Measurements from ENCODE around the gene CDK19. TPM values are rescaled to one million over a fixed set of nuclear protein-coding genes. Genes with fewer than 3 reads are reported as not detected.

CDK19 gene
- total and polyA plus RNA-seq, 2 of the 13 experiments (the other 11 are each of a cell fraction or from before 2014, with no cell fraction given): 13.4 to 27.0 TPM

DNA sequence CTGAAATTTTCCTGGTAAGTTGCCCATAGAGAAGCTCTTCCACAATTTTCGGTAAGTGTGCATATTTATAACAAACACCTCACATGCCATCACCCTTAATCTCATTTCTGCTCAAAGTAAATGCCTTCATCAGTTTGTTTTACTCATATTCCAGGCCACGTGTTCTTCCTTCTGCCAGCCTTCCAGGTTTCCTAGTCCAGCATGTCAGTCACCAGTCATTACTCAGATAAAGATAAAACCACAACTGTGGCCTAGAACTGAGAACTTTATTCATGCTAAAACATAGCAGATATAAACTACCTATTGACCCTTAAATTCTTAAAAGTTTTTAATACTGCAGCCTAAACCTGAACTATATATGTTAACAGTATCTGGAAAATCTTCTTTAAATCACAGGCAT lies 189.4 kb downstream of the CDK19 start:
- intact Hi-C loops (cut with micrococcal nuclease; ENCODE audit: unreplicated experiment): no loop called here
- ChIA-PET POLR2A (no interaction called here), CTCF (ENCODE audit: low intra/inter-chr PET ratio, low total read pairs) (no interaction called here)
- no peaks in the 10 kb centered on the region for H3K9me3 ChIP-seq (ENCODE audit: low read length)
- H3K4me3 ChIP-seq (replicated peaks in 1 of 3; ENCODE audit: insufficient read depth in 1 of 3, low read depth in 2 of 3, low read length in 3 of 3): no peak overlapping the region
- DNase-seq (ENCODE audit: low spot score) (no peak), FAIRE-seq (no peak), ATAC-seq (no peak)
- in situ Hi-C loops (cut with HindIII; ENCODE audit: extremely low pct_ligation_motif_present, low pct_unique_long_range_greater_than_20kb): no loop called here
- no peaks in the 10 kb centered on the region for H4K20me1 ChIP-seq (ENCODE audit: insufficient read depth, low read length)
- WGBS (ENCODE audit: low lambda C conversion rate): 93% methylated on average over 2 of the region's 2 CpGs
- H3K27me3 ChIP-seq (ENCODE audit: control insufficient read depth in 1 of 2, insufficient read depth in 2 of 2, low read length in 2 of 2): no peaks in the 10 kb centered on the region
- peaks cover 12 to 56% of the 10 kb centered on the region in 2 experiments for H3K36me3 ChIP-seq (replicated peaks in 1 of 2; ENCODE audit: control insufficient read depth in 1 of 2, insufficient read depth in 2 of 2, low read length in 2 of 2)
- no peak overlapping the region for H2AFZ ChIP-seq (ENCODE audit: low read length)
- H3K4me2 ChIP-seq (ENCODE audit: low read depth, low read length): no peak overlapping the region
- H3K4me1 ChIP-seq (ENCODE audit: insufficient read depth, low read length): peaks cover 14% of the 10 kb centered on the region
- H3K9ac ChIP-seq (ENCODE audit: insufficient read depth, low read depth, low read length): no peak overlapping the region
- no peaks in the 10 kb centered on the region for H3K79me2 ChIP-seq (ENCODE audit: insufficient read depth, low read length)
- no TSS peak for BruUV-seq (replicated peaks)
- H3K27ac ChIP-seq (ENCODE audit: extremely low read length, insufficient read depth, low read length): no peak overlapping the region
- TF ChIP-seq JUN (CRISPR knock-in tag; IDR thresholded peaks at IDR 0.05) (no peak), SMARCE1 (IDR thresholded peaks at IDR 0.05; ENCODE audit: borderline replicate concordance) (no peak), SRSF1 (optimal IDR thresholded peaks at IDR 0.05; ENCODE audit: low read depth, low read length) (no peak), ZNF232 (CRISPR knock-in tag; IDR thresholded peaks at IDR 0.05; ENCODE audit: borderline replicate concordance) (no peak), GFI1 (CRISPR knock-in tag; IDR thresholded peaks at IDR 0.05; ENCODE audit: borderline replicate concordance) (no peak), ZNF441 (CRISPR knock-in tag; IDR thresholded peaks at IDR 0.05; ENCODE audit: borderline replicate concordance) (no peak), SIN3A (IDR thresholded peaks at IDR 0.05; ENCODE audit: borderline replicate concordance, low read depth, low read length) (no peak), NFKB2 (CRISPR knock-in tag; IDR thresholded peaks at IDR 0.05; ENCODE audit: borderline replicate concordance) (no peak), ZNF781 (CRISPR knock-in tag; IDR thresholded peaks at IDR 0.05; ENCODE audit: borderline replicate concordance, not compliant biosample characterization) (no peak), STAT5B (CRISPR knock-in tag; IDR thresholded peaks at IDR 0.05) (no peak), HDAC2 (CRISPR knock-in tag; IDR thresholded peaks at IDR 0.05) (no peak), FOXC1 (CRISPR knock-in tag; IDR thresholded peaks at IDR 0.05; ENCODE audit: borderline replicate concordance) (no peak), ZNF282 (IDR thresholded peaks at IDR 0.05; ENCODE audit: partially characterized antibody) (no peak)
- TF ChIP-seq, protein P1, sequence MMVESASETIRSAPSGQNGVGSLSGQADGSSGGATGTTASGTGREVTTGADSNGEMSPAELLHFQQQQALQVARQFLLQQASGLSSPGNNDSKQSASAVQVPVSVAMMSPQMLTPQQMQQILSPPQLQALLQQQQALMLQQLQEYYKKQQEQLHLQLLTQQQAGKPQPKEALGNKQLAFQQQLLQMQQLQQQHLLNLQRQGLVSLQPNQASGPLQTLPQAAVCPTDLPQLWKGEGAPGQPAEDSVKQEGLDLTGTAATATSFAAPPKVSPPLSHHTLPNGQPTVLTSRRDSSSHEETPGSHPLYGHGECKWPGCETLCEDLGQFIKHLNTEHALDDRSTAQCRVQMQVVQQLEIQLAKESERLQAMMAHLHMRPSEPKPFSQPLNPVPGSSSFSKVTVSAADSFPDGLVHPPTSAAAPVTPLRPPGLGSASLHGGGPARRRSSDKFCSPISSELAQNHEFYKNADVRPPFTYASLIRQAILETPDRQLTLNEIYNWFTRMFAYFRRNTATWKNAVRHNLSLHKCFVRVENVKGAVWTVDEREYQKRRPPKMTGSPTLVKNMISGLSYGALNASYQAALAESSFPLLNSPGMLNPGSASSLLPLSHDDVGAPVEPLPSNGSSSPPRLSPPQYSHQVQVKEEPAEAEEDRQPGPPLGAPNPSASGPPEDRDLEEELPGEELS (CRISPR knock-in tag; IDR thresholded peaks at IDR 0.05): no peak
- TF ChIP-seq, protein P2, sequence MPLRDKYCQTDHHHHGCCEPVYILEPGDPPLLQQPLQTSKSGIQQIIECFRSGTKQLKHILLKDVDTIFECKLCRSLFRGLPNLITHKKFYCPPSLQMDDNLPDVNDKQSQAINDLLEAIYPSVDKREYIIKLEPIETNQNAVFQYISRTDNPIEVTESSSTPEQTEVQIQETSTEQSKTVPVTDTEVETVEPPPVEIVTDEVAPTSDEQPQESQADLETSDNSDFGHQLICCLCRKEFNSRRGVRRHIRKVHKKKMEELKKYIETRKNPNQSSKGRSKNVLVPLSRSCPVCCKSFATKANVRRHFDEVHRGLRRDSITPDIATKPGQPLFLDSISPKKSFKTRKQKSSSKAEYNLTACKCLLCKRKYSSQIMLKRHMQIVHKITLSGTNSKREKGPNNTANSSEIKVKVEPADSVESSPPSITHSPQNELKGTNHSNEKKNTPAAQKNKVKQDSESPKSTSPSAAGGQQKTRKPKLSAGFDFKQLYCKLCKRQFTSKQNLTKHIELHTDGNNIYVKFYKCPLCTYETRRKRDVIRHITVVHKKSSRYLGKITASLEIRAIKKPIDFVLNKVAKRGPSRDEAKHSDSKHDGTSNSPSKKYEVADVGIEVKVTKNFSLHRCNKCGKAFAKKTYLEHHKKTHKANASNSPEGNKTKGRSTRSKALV (CRISPR knock-in tag; IDR thresholded peaks at IDR 0.05): no peak
- TF ChIP-seq, protein P3, sequence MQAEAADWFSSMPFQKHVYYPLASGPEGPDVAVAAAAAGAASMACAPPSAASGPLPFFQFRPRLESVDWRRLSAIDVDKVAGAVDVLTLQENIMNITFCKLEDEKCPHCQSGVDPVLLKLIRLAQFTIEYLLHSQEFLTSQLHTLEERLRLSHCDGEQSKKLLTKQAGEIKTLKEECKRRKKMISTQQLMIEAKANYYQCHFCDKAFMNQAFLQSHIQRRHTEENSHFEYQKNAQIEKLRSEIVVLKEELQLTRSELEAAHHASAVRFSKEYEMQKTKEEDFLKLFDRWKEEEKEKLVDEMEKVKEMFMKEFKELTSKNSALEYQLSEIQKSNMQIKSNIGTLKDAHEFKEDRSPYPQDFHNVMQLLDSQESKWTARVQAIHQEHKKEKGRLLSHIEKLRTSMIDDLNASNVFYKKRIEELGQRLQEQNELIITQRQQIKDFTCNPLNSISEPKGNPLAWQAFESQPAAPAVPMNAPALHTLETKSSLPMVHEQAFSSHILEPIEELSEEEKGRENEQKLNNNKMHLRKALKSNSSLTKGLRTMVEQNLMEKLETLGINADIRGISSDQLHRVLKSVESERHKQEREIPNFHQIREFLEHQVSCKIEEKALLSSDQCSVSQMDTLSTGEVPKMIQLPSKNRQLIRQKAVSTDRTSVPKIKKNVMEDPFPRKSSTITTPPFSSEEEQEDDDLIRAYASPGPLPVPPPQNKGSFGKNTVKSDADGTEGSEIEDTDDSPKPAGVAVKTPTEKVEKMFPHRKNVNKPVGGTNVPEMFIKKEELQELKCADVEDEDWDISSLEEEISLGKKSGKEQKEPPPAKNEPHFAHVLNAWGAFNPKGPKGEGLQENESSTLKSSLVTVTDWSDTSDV (CRISPR knock-in tag; IDR thresholded peaks at IDR 0.05): no peak

Data from HepG2 (cell line).